ENCODE results near the gene RNF112. TPM values are rescaled to one million over a fixed set of nuclear protein-coding genes. Genes with fewer than 3 reads are reported as not detected.

The RNF112 gene
- total RNA-seq, 1 donor from 2014 or later = 0.86 TPM

GRCh38 chr17:19380481-19381301, 30.3 kb upstream of the RNF112 start:
- peaks cover 46% of the 10 kb centered on the region for H3K79me2 ChIP-seq (ENCODE audit: low read depth)
- H3K36me3 ChIP-seq = peaks cover 4% of the 10 kb centered on the region

GRCh38 chr17:19381361-19381740, 29.7 kb upstream of the RNF112 start:
- no peaks in the 10 kb centered on the region for H3K9me3 Mint-ChIP-seq
- no peak overlapping the region for H3K4me2 ChIP-seq
- peak overlapping the region; percentile 50 for H3K4me3 Mint-ChIP-seq
- DNase-seq (ENCODE audit: low spot score) = no peak
- H2AFZ ChIP-seq (replicated peaks) = no peak overlapping the region
- H3K4me1 Mint-ChIP-seq = peaks cover 25% of the 10 kb centered on the region
- H3K9ac ChIP-seq = no peak overlapping the region
- H4K20me1 ChIP-seq (ENCODE audit: low read depth) = peaks cover 30% of the 10 kb centered on the region
- H3K9me3 ChIP-seq (ENCODE audit: low read depth) = no peaks in the 10 kb centered on the region
- H3K4me3 ChIP-seq = no peak overlapping the region
- peaks cover 4% of the 10 kb centered on the region for H3K36me3 ChIP-seq
- H3K27ac Mint-ChIP-seq = no peak overlapping the region
- H3K27me3 ChIP-seq = no peaks in the 10 kb centered on the region
- TF ChIP-seq EZH2phosphoT487 (IDR thresholded peaks at IDR 0.05) (no peak), EZH2 (IDR thresholded peaks at IDR 0.05) (no peak), CTCF (IDR thresholded peaks at IDR 0.05) (no peak)
- peaks cover 4% of the 10 kb centered on the region for H3K4me1 ChIP-seq
- peaks cover 11% of the 10 kb centered on the region for H3K27me3 Mint-ChIP-seq (ENCODE audit: insufficient read depth, low read depth)
- no peak overlapping the region for H3K27ac ChIP-seq
- H3K36me3 Mint-ChIP-seq = peaks cover 32% of the 10 kb centered on the region
- H3K79me2 ChIP-seq (ENCODE audit: low read depth) = peaks cover 39% of the 10 kb centered on the region
- H3F3A ChIP-seq (ENCODE audit: low read depth) = peaks cover 28% of the 10 kb centered on the region

More at GRCh38 chr17:19380481-19381301, 30.3 kb upstream of the RNF112 start:
- peak overlapping the region; percentile 69 for H3K4me3 Mint-ChIP-seq
- no peak for DNase-seq (ENCODE audit: low spot score)
- H3K4me1 ChIP-seq = peaks cover 4% of the 10 kb centered on the region
- no peak overlapping the region for H3K27ac Mint-ChIP-seq
- H3F3A ChIP-seq (ENCODE audit: low read depth) = peaks cover 27% of the 10 kb centered on the region
- H3K27ac ChIP-seq = no peak overlapping the region
- TF ChIP-seq EZH2phosphoT487 (IDR thresholded peaks at IDR 0.05) (no peak), CTCF (IDR thresholded peaks at IDR 0.05) (no peak), EZH2 (IDR thresholded peaks at IDR 0.05) (no peak)
- H3K36me3 Mint-ChIP-seq = peaks cover 32% of the 10 kb centered on the region
- H3K9me3 Mint-ChIP-seq = no peaks in the 10 kb centered on the region
- peaks cover 25% of the 10 kb centered on the region for H3K4me1 Mint-ChIP-seq
- no peaks in the 10 kb centered on the region for H3K9me3 ChIP-seq (ENCODE audit: low read depth)
- H3K27me3 ChIP-seq = no peaks in the 10 kb centered on the region
- peaks cover 25% of the 10 kb centered on the region for H4K20me1 ChIP-seq (ENCODE audit: low read depth)
- H3K4me3 ChIP-seq = no peak overlapping the region
- H3K27me3 Mint-ChIP-seq (ENCODE audit: insufficient read depth, low read depth) = peaks cover 11% of the 10 kb centered on the region
- H2AFZ ChIP-seq (replicated peaks) = no peak overlapping the region
- H3K9ac ChIP-seq = no peak overlapping the region
- no peak overlapping the region for H3K4me2 ChIP-seq

GRCh38 chr17:19381741-19382444, 29.1 kb upstream of the RNF112 start:
- peaks cover 27% of the 10 kb centered on the region for H3K4me1 Mint-ChIP-seq
- H3F3A ChIP-seq (ENCODE audit: low read depth) = peaks cover 29% of the 10 kb centered on the region
- no peak overlapping the region for H2AFZ ChIP-seq (replicated peaks)
- peaks cover 4% of the 10 kb centered on the region for H3K36me3 ChIP-seq
- no peaks in the 10 kb centered on the region for H3K27me3 ChIP-seq
- H3K9me3 Mint-ChIP-seq = no peaks in the 10 kb centered on the region
- no peak overlapping the region for H3K4me2 ChIP-seq
- no peak overlapping the region for H3K4me3 ChIP-seq
- H3K27me3 Mint-ChIP-seq (ENCODE audit: insufficient read depth, low read depth) = peaks cover 11% of the 10 kb centered on the region
- no peaks in the 10 kb centered on the region for H3K9me3 ChIP-seq (ENCODE audit: low read depth)
- peaks cover 35% of the 10 kb centered on the region for H3K79me2 ChIP-seq (ENCODE audit: low read depth)
- H3K4me1 ChIP-seq = peaks cover 10% of the 10 kb centered on the region
- H3K9ac ChIP-seq = no peak overlapping the region
- H3K4me3 Mint-ChIP-seq = no peak overlapping the region
- DNase-seq (ENCODE audit: low spot score) = no peak
- H3K27ac Mint-ChIP-seq = no peak overlapping the region
- no peak overlapping the region for H3K27ac ChIP-seq
- H3K36me3 Mint-ChIP-seq = peaks cover 32% of the 10 kb centered on the region
- no peak for TF ChIP-seq CTCF (IDR thresholded peaks at IDR 0.05)
- no peak for TF ChIP-seq EZH2 (IDR thresholded peaks at IDR 0.05)
- TF ChIP-seq EZH2phosphoT487 (IDR thresholded peaks at IDR 0.05) = no peak
- H4K20me1 ChIP-seq (ENCODE audit: low read depth) = peaks cover 30% of the 10 kb centered on the region
